Measurements from ENCODE around the gene IRF6.

GRCh38 chr1:209752890-209753289 is 53.1 kb downstream of the IRF6 start:
- TF ChIP-seq CTCF (IDR thresholded peaks at IDR 0.05; ENCODE audit: insufficient read depth, low read length, poor library complexity, severe bottlenecking), result no peak
- TF ChIP-seq EZH2phosphoT487 (conservative IDR thresholded peaks at IDR 0.05; ENCODE audit: low read length), result no peak

Measured in SU-DHL-6 (cell line).